HEK293 (cell line): ENCODE measurements around the gene BCOR.

ENCODE experiments used
- CTCF ChIA-PET: fragments of 350-600 bp; formaldehyde crosslinking; extraction: SDS; loops from one replicate; lab custom pipeline; 2021; ENCODE audit warnings: antibody characterized with exemption; lab: Yijun Ruan, JAX
- POLR2A ChIA-PET: fragments of 300-600 bp; formaldehyde crosslinking; extraction: SDS; loops from one replicate; lab custom pipeline; 2020; ENCODE audit warnings: antibody characterized with exemption, inconsistent platforms; lab: Yijun Ruan, JAX
- H3K27ac ChIP-seq: fragments of 200-500 bp; sonication (Bioruptor generic); 2 replicates; pipeline ENCODE4 v1.5.1; 2014; ENCODE audit warnings: low read depth, low read length, control low read depth, inconsistent platforms; ENCODE audit errors: extremely low read depth
- H3K36me3 ChIP-seq, 2 experiments: fragments of 200-500 bp in 1 of 2; sonication (Bioruptor generic) in 1 of 2; 1 replicate in 1 of 2; 2 replicates in 1 of 2; pipeline ENCODE4 v1.5.1; 2014 to 2017; ENCODE audit warnings: inconsistent platforms in 2 of 2, low read length in 2 of 2; ENCODE audit not compliant: control insufficient read depth in 2 of 2, insufficient read depth in 1 of 2
- H3K4me1 ChIP-seq: fragments of 200-500 bp; sonication (Bioruptor generic); 2 replicates; pipeline ENCODE4 v1.5.1; 2014; ENCODE audit warnings: mild to moderate bottlenecking, low read length, inconsistent platforms; ENCODE audit not compliant: control insufficient read depth, insufficient read depth
- H3K4me3 ChIP-seq: 2 replicates; pipeline ENCODE4 v1.5.1; 2011; ENCODE audit warnings: low read depth, mild to moderate bottlenecking, control low read depth, low read length, moderate library complexity
- H3K9me3 ChIP-seq: fragments of 200-500 bp; sonication (Bioruptor generic); 2 replicates; pipeline ENCODE4 v1.5.1; 2014; ENCODE audit warnings: low read depth, low read length, inconsistent platforms; ENCODE audit not compliant: control insufficient read depth, insufficient read depth
- CTCF ChIP-seq: fragments of 450-650 bp; formaldehyde crosslinking; IDR thresholded peaks from 2 replicates; pipeline ENCODE4 v1.5.1; 2016; ENCODE audit warnings: missing biosample characterization, missing genetic modification characterization
- SCRT1 ChIP-seq: fragments of 450-650 bp; formaldehyde crosslinking; IDR thresholded peaks from 2 replicates; pipeline ENCODE4 v1.5.1; 2016; ENCODE audit warnings: missing biosample characterization, missing genetic modification characterization, borderline replicate concordance
- SP2 ChIP-seq: fragments of 450-650 bp; formaldehyde crosslinking; IDR thresholded peaks from 2 replicates; pipeline ENCODE4 v1.5.1; 2016; ENCODE audit warnings: missing biosample characterization, missing genetic modification characterization
- ZBTB10 ChIP-seq: fragments of 450-650 bp; formaldehyde crosslinking; IDR thresholded peaks from 2 replicates; pipeline ENCODE4 v1.5.1; 2016; ENCODE audit warnings: missing biosample characterization, missing genetic modification characterization
- ZBTB17 ChIP-seq: fragments of 450-650 bp; formaldehyde crosslinking; IDR thresholded peaks from 2 replicates; pipeline ENCODE4 v1.5.1; 2016; ENCODE audit warnings: missing biosample characterization, missing genetic modification characterization
- ZBTB26 ChIP-seq: fragments of 450-650 bp; formaldehyde crosslinking; optimal IDR thresholded peaks from 2 replicates; pipeline ENCODE3; 2016; ENCODE audit warnings: missing biosample characterization, mild to moderate bottlenecking, missing genetic modification characterization
- ZBTB6 ChIP-seq: fragments of 450-650 bp; formaldehyde crosslinking; IDR thresholded peaks from 2 replicates; pipeline ENCODE4 v1.5.1; 2017; ENCODE audit warnings: missing biosample characterization, missing genetic modification characterization
- ZFHX2 ChIP-seq: fragments of 450-650 bp; formaldehyde crosslinking; conservative IDR thresholded peaks from 2 replicates; pipeline ENCODE4 v1.5.1; 2016; ENCODE audit warnings: missing biosample characterization, missing genetic modification characterization
- ZNF146 ChIP-seq: fragments of 450-650 bp; formaldehyde crosslinking; IDR thresholded peaks from 2 replicates; pipeline ENCODE4 v1.5.1; 2016; ENCODE audit warnings: missing biosample characterization, missing genetic modification characterization
- ZNF148 ChIP-seq: fragments of 450-650 bp; formaldehyde crosslinking; IDR thresholded peaks from 2 replicates; pipeline ENCODE4 v1.5.0; 2017; ENCODE audit warnings: missing biosample characterization, missing genetic modification characterization, borderline replicate concordance
- ZNF311 ChIP-seq: fragments of 450-650 bp; formaldehyde crosslinking; IDR thresholded peaks from 2 replicates; pipeline ENCODE4 v1.5.1; 2017; ENCODE audit warnings: missing biosample characterization, missing genetic modification characterization, borderline replicate concordance
- ZNF473 ChIP-seq: fragments of 450-650 bp; formaldehyde crosslinking; IDR thresholded peaks from 2 replicates; pipeline ENCODE4 v1.5.1; 2017; ENCODE audit warnings: missing biosample characterization, missing genetic modification characterization
- ZNF488 ChIP-seq: fragments of 450-650 bp; formaldehyde crosslinking; IDR thresholded peaks from 2 replicates; pipeline ENCODE4 v1.5.1; 2016; ENCODE audit warnings: missing biosample characterization, missing genetic modification characterization
- ZNF513 ChIP-seq: fragments of 450-650 bp; IDR thresholded peaks from 2 replicates; pipeline ENCODE4 v1.5.1; 2018; ENCODE audit warnings: missing biosample characterization, missing genetic modification characterization
- ZNF664 ChIP-seq: fragments of 450-650 bp; formaldehyde crosslinking; IDR thresholded peaks from 2 replicates; pipeline ENCODE4 v1.5.1; 2016; ENCODE audit warnings: missing biosample characterization, missing genetic modification characterization
- ZNF704 ChIP-seq: fragments of 450-650 bp; formaldehyde crosslinking; IDR thresholded peaks from 2 replicates; pipeline ENCODE4 v1.5.1; 2016; ENCODE audit warnings: missing biosample characterization, missing genetic modification characterization
- ZNF768 ChIP-seq: fragments of 450-650 bp; formaldehyde crosslinking; IDR thresholded peaks from 2 replicates; pipeline ENCODE4 v1.5.1; 2018; ENCODE audit warnings: missing biosample characterization, mild to moderate bottlenecking, missing genetic modification characterization
- ZNF776 ChIP-seq: fragments of 450-650 bp; formaldehyde crosslinking; IDR thresholded peaks from 2 replicates; pipeline ENCODE4 v1.5.0; 2017; ENCODE audit warnings: missing biosample characterization, missing genetic modification characterization, borderline replicate concordance
- ZNF837 ChIP-seq: fragments of 450-650 bp; formaldehyde crosslinking; IDR thresholded peaks from 2 replicates; pipeline ENCODE4 v1.5.1; 2016; ENCODE audit warnings: missing biosample characterization, missing genetic modification characterization
- ZSCAN5A ChIP-seq: fragments of 450-650 bp; formaldehyde crosslinking; IDR thresholded peaks from 2 replicates; pipeline ENCODE4 v1.5.1; 2016; ENCODE audit warnings: missing biosample characterization, missing genetic modification characterization

Gene BCOR

GRCh38 chrX:40097141-40097503, 636 bp downstream of the BCOR start (continued):
- TF ChIP-seq SCRT1 (tag by site-specific recombination) = no peak
- TF ChIP-seq ZNF768 (tag by site-specific recombination) = no peak
- TF ChIP-seq, all 188 proteins: peak for 0

- H3K4me1 ChIP-seq = peaks cover 22% of the 10 kb centered on the region
- H3K36me3 ChIP-seq = peaks cover 0 to 3% of the 10 kb centered on the region in 2 experiments; a peak in 1 of 3 replicates
- no peaks in the 10 kb centered on the region for H3K9me3 ChIP-seq
- ChIA-PET POLR2A (interaction anchor here (0.8 to 4.9 kb wide), 11 partner anchors 12 to 391 kb away, joined by 3 to 50 read pairs (median 3); no protein-coding TSS in a partner anchor), CTCF (no interaction called here)
- peak overlapping the region; percentile 99 for H3K27ac ChIP-seq
- peak overlapping the region; percentile 85 for H3K4me3 ChIP-seq
- TF ChIP-seq ZBTB10 (tag by site-specific recombination) = no peak
- TF ChIP-seq ZNF311 = no peak
- peak; percentile 12 for TF ChIP-seq ZBTB26 (tag by site-specific recombination)
- TF ChIP-seq ZNF488 = no peak
- no peak for TF ChIP-seq SP2 (tag by site-specific recombination)
- no peak for TF ChIP-seq ZNF837
- TF ChIP-seq ZNF704 (tag by site-specific recombination) = no peak
- TF ChIP-seq ZNF513 (tag by site-specific recombination) = no peak
- no peak for TF ChIP-seq ZSCAN5A (tag by site-specific recombination)
- TF ChIP-seq ZFHX2 (tag by site-specific recombination) = peak; percentile 5; the same call in 1 of the 2 replicates
- TF ChIP-seq ZNF776 (tag by site-specific recombination) = no peak
- TF ChIP-seq ZNF473 (tag by site-specific recombination) = no peak
- TF ChIP-seq ZNF148 = no peak
- no peak for TF ChIP-seq ZNF146 (tag by site-specific recombination)
- no peak for TF ChIP-seq ZNF664 (tag by site-specific recombination)
- no peak for TF ChIP-seq ZBTB6 (tag by site-specific recombination)
- TF ChIP-seq ZBTB17 (tag by site-specific recombination) = no peak
- 0 out of 2 replicates have a peak, but pooled peaks have one; percentile 13 for TF ChIP-seq CTCF (tag by site-specific recombination)
Observed at GRCh38 chrX:40096395-40097091, 1.2 kb downstream of the BCOR start.
